ENCODE measurements around the gene RCOR1. TPM values are rescaled to one million over a fixed set of nuclear protein-coding genes. Genes with fewer than 3 reads are reported as not detected.
A peak's percentile ranks its signal among the peaks of the same experiment; 100 is the strongest.

The RCOR1 gene
- 34.1 and 34.5 TPM in 2 replicates for total RNA-seq (2021)
- long read RNA-seq, full-length matches to known transcripts, result 1 of 8 reads
- long read RNA-seq, partial matches to known transcripts, result 0 of 8 reads
- long read RNA-seq, other reads (novel, unspliced or antisense), result 7 of 8 reads

- H4K91ac ChIP-seq (ENCODE audit: insufficient read length, low read depth, low read length), result no peak within 1 kb of the TSS
- H2AFZ ChIP-seq (ENCODE audit: low read length), result no peak within 1 kb of the TSS
- no peak within 1 kb of the TSS for H2BK15ac ChIP-seq (ENCODE audit: low read depth, low read length)
- no CpG with 5 or more reads among the region's 96 CpGs for WGBS (ENCODE audit: extremely low coverage, insufficient read length, low lambda C conversion rate)
- no peak within 1 kb of the TSS for H2BK5ac ChIP-seq (ENCODE audit: insufficient read length, low read length)
- peak within 1 kb of the TSS; percentile 81 for H3K9ac ChIP-seq (ENCODE audit: extremely low read depth, insufficient read length, low read length)
- no peak within 1 kb of the TSS for H3T11ph ChIP-seq (ENCODE audit: low read length)
- no peak within 1 kb of the TSS for H3K56ac ChIP-seq (ENCODE audit: insufficient read length, low read depth, low read length)
- Mint-ChIP-seq H3K27ac (peak within 1 kb of the TSS; percentile 98; a peak in 5 of 7 replicates), H3K9me3 (no peaks in the 10 kb centered on the region), H3K4me3 (peak within 1 kb of the TSS; percentile 81 to 91), H3K4me1 (peaks cover 37 to 42% of the 10 kb centered on the region in 2 experiments), H3K36me3 (ENCODE audit: insufficient read depth in 1 of 3, low read depth in 3 of 3) (peaks cover 12 to 18% (median 15%) of the 10 kb centered on the region in 3 experiments; a peak in 6 of 7 replicates), H3K27me3 (ENCODE audit: low read depth) (no peaks in the 10 kb centered on the region)
- no peaks in the 10 kb centered on the region for H3K9me3 ChIP-seq (ENCODE audit: control insufficient read depth, low read depth, low read length)
- H2AK5ac ChIP-seq (ENCODE audit: insufficient read length, low read length), result no peak within 1 kb of the TSS
- peaks cover 5% of the 10 kb centered on the region for H3K4me1 ChIP-seq (ENCODE audit: insufficient read depth, low read length)
- H3K27me3 ChIP-seq (ENCODE audit: insufficient read depth, low read length), result no peaks in the 10 kb centered on the region
- H4K20me1 ChIP-seq (ENCODE audit: control insufficient read depth, insufficient read depth, insufficient read length), result no peaks in the 10 kb centered on the region
- H3K23me2 ChIP-seq (ENCODE audit: insufficient read length, low read depth, low read length, poor library complexity, severe bottlenecking), result no peaks in the 10 kb centered on the region
- TF ChIP-seq CTCF (conservative IDR thresholded peaks at IDR 0.05), result no peak
- H3K4me2 ChIP-seq (ENCODE audit: insufficient read depth, insufficient read length, low read length), result peak within 1 kb of the TSS; percentile 61
- peak; percentile 98 for DNase-seq
- peak within 1 kb of the TSS; percentile 99 for H3K14ac ChIP-seq (ENCODE audit: insufficient read depth, low read length)
- H2BK20ac ChIP-seq (ENCODE audit: low read depth, low read length, poor library complexity, severe bottlenecking), result no peak within 1 kb of the TSS
- H2BK12ac ChIP-seq (ENCODE audit: insufficient read length, low read depth, low read length), result peak within 1 kb of the TSS; percentile 92
- H3K79me1 ChIP-seq (ENCODE audit: insufficient read depth, low read depth, low read length, poor library complexity, severe bottlenecking), result peaks cover 2% of the 10 kb centered on the region
- no peak within 1 kb of the TSS for H4K5ac ChIP-seq (ENCODE audit: insufficient read length, low read depth, low read length)
- H3K79me2 ChIP-seq (ENCODE audit: insufficient read depth, low read length), result peaks cover 5% of the 10 kb centered on the region; the same call in 1 of the 2 replicates
- H4K8ac ChIP-seq (replicated peaks; ENCODE audit: insufficient read length, low read depth, low read length), result no peak within 1 kb of the TSS
- H3K27ac ChIP-seq (ENCODE audit: insufficient read length, low read depth, low read length), result peak within 1 kb of the TSS; percentile 81
- no peak within 1 kb of the TSS for H3K23ac ChIP-seq (ENCODE audit: insufficient read length, low read depth, low read length)
- peak within 1 kb of the TSS; percentile 97 for H3K18ac ChIP-seq (ENCODE audit: insufficient read length, low read depth, low read length)
- H2BK120ac ChIP-seq (ENCODE audit: low read depth, low read length, poor library complexity, severe bottlenecking), result no peak within 1 kb of the TSS
- no peak within 1 kb of the TSS; the same call in 1 of the 2 replicates for H3K4ac ChIP-seq (ENCODE audit: low read depth, low read length)
Observed at GRCh38 chr14:102591944-102592762, at the start of gene RCOR1. TSS of gene RCOR1 (plus strand) at chr14:102592649. CDS start at chr14:102592887, 238 bp downstream.
